Activated CD8-positive, alpha-beta memory T cell treated with anti-CD3 and anti-CD28 coated beads, Interleukin-2, amount 50 U/mL, for 24 hours (primary cell): ENCODE measurements around the gene TMEM175.

Experiments
- DNase-seq: peaks from one replicate; pipeline ENCODE4 v3.0.0-alpha.2; 2020; ENCODE audit errors: extremely low read depth

The TMEM175 gene

DNA sequence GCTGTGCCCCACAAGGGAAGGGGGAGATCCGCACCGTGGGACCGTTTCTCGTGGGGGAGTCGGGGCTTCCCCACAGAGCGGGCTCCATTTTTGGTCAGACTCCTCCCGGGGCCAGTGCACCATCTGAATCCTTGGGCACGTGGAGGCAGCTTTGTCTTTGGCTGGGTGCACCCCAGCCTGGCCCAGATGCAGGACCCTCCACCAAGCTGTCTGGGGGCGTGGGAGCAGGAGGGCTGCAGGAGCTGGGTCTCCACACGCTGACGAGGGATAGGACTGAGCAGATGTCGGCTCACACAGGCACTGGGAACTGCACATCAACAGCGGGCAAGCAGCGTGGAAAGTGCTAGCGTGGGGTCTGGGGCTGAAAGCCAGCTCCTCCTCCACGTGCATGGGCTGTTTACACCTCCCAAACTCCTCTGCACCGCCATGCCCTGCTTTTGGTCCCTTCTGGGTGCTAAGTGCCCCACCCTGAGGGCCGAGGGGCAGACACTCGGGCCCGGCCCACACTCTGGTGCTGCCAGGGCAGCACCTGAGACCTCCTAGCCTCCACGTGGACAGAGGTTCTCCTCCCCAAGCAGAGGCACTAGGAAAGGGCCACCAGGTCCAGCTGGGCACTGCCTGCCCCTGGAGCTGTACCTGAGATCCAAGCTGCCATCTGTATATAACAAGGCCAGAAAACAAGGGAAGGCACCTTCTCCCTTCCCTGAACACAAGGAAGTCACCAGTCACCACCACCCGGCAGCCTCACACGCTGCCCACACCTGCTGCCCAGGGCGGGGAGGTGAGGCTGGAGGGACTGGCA, 27.3 kb downstream of the TMEM175 start:
- DNase-seq, result no peak

DNA sequence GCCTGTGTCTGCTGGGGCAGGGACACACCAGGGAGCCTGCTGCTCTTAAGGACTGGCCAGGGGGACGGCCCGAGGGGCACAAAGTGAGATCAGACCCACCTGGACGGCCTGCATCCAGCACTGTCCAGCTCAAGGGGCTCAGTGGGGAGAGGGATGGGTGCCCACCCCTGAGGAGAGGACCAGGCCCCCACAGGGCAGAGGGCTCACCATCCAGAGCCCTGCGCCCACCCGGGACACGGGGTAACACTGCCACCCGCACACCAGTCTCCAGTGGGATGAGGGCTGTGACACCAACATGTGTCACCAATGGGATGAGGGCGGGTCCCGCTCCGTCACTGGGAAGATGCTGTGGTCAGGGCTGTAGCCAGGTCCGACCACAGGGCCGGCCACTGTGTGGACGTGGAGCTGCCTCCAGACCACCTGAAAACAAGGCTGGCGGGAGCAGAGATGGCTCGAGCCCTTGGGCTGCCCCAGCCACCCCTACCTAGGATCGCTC, 27.9 kb downstream of the TMEM175 start:
- no peak for DNase-seq

DNA sequence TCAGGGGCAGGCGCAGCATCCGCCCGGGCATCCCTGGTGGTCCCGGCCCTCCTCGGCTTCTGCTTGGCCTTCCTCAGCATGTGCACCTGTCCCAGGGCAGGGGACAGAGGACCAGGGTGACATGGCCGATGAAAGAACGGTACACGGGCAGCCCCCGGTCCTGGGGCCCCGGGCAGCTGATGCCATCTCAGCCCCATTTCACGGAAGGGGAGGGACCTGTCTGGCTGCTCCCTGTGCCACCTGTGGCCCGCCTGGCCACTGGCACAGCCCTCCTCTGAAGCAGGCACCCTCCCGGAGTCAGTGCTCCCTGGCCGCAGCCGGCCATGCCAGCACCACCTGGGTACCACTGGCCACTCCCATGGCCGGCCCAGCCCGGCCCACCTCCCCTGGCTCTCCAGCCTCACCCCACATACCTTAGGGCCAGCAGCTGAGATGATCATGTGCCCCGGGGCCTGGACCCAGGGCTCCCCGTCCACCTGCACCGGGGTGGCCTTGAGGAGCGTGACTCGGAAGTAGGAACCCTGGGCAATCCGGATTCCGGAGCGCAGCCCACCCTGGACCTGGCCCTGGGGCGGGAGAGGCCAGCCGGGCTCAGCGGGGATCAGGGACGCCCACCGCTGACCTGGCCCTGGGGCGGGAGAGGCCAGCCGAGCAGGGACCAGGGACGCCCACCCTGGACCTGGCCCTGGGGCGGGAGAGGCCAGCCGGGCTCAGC, 28.5 kb downstream of the TMEM175 start:
- DNase-seq, result no peak

DNA sequence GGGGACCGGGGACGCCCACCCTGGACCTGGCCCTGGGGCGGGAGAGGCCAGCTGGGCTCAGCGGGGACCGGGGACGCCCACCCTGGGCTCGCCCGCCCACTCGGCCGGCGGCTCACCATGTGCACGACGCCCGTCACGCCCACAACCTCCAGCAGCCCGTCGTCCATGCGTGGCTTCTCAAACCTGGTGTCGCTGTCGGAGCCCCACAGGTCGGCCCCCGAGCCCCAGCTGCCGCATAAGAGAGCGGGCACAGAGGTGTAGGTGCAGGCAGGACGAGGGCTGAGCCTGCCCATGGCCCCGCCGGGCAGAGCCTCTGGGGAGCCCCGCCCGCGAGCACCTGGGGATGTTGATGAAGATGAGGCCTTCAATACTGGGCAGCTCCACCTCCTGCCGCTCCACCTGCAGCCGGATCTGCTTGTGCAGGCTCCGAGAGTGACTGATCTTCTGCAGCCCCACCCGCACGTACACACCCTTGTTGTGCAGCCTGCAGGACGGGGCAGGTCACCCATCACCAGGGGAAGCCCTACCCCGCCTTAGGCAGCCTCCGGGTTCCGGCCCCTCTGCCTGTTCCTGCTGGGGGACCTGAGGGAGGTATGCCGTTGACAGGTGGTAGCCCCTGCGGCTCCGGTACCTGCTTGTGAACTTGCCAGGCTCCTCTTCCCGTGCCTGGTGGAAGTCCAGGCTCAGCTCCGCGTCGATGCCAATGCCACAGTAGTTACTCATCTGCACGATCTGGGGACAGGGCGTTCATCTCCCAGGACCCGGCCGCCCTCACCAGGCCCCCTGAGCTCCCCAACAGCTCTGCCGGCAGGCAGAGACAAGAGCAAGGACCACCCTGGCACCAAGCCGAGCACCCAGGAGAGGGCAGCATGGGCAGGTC, 29.3 kb downstream of the TMEM175 start:
- DNase-seq, result no peak

DNA sequence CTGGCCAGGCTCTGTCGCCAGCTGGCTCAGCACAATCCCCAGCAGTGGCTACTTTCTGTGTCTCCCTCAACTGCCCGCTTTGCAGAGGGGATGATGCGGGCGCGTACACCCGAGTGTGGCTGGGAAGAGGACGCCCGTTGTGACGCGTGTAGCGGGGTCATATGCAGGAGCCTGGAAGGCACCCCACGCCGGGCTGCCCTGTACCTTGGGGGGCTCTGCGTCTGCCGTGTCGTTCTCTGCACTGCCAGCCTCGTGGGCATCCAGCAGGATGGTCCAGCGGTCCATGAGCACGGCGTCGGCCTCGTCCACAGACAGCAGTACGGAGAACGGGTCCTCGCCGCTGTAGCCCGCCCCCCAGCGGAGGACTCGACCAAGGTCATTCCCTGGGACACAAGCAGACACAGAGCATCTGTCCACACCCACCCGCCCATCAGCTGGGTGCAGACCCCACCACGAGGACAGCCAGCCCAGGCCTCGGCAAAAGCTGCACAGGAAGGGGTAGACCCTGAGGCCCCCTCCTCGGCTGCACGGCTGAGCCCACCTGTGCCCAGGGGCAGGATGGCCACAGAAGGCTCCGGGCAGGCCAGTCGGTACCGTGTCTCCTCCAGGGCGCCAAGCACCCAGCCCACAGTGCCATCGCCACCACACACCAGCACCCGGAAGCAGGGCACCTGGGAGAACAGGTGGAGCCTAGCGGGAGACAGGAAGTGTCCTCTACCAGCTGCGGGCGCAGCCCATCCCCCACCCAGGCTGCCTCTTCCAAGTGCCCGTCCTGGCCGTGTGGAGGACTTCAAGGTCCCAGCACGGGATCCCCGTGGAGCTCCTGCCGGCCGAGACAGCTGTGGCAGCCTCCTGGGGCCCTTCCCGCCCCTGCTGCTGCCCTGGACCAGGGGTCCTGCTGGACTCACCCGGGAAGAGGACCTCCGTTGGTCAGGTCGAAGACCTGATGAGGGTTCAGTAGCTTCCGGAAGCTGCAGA, 30.3 kb downstream of the TMEM175 start:
- no peak for DNase-seq

DNA sequence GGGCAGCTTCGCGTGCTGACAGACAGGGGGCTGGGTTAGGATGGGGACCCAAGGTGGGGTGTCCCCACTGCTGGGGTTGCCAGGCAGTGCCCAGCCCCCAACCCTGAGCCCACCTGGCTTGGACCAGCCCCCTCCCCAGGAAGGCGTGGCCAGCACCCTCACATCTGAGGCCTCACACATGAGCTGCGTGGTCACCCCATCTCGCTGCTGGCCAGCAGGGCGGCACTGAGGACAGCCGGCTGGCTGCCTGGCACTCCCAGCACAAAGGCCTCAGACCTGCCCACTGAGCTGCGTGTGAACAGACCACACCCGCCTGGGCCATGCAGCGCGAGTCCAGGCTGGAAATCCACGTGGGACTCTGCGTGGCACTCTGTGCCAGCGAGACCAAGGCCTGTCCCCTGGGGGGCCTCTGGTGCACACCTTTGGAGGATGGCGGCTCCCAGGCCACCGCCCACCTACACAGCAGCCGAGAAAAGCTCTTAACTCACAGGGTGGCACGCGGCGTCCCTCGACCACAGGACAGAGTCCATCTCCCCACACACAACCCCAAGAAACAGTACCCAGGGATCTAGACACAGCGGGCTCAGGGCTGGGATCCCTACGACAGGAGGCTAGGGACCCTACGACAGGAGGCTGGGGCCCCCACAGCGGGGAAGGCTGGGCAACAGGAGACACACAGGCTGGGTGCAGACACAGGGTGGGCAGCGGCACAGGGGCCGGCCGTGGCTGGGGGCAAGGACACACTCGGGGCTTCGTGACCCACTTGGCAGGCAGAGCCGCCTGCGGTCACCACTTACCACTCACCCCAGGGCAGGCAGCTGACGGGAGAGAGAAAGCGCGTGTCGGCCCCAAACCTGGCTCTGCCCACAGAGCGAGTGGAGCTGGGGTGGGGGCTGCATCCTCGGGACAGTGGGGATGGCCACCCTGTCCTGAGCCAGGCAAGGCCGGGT, 31.3 kb downstream of the TMEM175 start:
- no peak for DNase-seq

DNA sequence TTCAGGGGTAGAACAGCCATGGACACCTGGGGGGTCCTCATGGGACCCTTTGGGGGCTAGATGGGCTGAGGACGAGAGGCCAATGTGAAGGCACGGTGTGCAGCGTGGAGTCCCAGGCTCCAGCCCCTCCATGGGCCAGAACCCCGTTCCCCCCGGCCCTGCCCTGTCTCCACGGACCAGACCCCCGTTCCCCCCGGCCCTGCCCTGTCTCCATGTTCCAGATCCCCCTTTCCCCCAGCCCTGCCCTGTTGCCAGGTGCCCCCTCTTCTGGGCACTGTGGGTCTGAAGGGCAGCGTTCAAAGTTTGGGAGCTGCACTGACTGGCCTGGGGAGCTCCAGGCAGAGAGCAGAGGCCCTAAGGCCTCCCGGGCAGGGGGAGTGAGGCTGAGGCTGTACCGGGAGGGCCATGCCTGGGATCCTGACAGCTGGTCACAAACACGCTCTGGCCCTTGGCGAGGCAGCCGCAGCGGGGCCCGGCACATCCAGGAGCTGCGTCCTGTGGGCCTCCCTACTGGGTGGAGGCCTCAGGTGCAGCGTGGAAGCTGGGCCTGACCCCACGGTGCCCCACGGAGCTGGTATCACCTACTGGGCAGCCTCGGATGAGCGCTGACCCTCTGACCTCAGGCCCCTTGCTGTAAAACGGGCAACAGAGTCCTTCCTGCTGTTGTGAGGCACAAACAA, 32.2 kb downstream of the TMEM175 start:
- DNase-seq, result no peak

DNA sequence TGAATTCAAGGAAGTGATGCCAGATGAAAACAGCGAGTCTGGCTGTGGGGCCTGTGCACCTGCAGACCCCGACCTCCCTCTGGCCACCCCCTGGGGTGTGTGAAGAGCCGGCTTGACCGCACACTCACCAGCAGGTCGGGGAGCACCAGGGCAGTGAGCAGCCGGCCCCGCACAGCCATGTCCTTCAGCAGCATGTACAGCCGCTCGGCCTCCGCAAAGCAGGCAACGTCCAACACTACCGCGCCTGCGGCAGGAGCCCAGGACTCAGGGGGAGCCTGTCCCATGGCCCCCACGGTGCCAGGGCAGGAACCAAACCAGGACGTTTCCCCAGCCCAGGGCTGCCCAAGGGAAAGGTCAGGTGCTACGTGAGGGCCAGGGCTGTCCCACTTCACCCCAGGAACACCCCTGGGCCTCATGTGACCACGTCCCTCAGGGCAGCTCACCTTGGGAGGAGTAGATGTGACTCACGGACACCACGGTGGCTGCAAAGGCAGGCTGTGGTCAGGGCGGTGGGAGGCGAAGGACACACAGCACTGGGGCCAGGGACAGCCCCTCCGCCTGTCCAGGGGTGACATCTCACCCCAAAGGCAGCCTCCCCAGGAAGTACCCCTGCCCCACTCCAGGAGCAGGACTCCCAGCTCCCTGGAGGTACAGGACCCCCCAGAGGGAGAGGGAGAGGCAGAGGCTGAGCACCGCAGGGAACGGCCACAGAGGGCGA, 32.9 kb downstream of the TMEM175 start:
- DNase-seq, result no peak

DNA sequence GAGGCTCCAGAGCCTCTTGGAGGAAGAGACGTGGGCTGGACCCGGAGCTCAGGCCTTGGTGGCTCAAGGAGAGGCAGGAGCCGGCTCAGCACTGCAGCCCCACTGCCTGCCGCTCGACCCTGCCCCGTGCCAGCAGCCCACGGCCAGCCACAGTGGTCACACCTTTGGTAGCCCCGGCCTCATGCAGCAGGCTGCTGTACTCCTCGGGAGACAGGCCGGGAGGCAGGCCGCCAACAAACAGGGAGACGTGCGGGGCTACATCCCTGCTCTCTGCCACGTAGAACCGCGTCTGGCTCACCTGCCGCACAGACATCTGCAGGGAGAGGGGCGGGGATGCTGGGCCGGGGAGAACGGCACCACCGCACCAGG, 33.5 kb downstream of the TMEM175 start:
- no peak for DNase-seq

DNA sequence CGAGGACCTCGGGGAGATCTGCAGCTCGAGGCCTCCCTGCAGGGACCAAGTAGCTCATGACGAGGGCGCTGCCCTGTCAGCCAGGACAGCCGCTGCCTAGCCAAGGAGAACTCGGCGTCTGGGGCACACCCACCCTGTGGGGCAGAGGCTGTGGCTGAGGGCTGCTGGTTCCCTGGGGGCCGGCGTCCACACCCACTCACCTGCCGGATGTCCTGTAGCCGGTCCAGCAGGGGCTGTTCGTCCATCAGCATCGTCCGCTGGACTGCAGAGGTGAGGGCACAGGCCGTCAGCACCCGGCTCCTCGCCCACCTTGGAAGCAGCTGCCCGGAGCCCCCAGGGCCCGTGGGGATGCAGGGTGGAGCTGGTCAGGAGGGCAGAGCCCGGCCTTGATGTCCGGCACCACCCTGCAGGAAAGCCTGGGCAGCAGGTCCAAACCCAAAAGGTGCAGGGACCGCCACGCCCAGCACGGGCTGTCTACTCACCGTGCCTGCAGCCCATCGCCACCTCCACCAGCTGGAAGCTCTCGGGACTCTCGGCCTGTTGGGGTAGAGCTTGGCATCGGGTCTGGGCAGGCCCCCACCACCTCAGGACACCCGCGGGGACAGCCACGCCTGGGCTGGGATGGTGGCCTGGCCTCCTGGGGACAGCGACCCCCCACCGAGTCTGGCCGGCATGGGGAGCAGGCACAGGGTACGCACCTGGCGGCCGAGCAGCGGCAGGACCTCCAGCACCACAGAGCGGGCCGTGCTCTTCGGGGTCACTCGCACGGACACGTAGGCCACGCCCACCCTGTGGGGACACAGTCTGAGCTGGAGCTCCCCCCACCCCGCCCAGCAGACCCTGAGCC, 34.2 kb downstream of the TMEM175 start:
- DNase-seq, result no peak

DNA sequence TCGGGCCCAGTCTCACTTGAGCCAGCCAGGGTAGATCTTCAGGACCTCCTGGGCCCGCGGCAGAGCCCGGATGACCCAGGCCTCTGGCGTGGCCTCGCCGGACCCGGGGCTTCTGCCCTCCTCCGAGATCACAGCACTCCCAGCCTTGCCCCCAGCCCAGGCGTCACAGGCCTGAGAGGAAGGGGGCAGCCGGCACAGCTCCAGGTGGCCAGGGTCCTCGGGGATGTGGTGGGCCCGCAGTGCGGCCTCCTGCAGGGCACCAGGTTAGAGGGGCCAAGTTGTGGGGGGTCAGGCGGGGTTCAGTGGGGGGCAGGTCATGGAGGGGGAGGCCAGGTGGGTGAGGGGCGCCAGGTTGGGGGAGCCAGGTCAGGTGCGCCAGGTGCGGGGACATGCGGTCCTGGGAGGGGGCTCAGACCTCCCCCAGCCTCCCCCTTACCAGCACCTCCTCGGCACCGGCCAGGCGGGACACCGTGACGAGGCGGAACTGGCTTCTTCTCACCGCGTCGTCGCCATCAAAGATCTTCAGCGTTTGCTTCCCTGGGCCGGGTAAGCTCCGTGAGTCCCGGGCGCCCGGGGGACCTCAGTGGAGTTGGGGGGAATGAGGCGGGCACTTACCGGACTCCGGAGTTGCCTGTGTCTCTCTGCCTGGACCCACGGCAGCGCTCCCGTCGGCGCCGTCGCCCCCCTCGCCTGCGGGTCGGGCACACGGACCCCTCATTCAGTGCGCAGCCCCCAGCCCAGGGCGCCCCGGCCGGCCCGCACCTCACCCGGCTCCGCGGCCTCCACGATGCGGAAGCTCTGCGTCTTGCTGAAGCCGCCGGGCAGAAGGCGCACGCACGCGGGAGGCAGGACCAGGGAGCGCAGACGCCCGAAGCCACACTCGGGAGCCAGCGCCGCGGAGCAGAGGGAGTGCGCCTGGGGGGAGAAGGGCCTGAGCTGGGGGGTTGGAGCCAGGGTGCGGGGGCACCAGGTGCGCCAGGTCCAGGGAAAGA, 35.1 kb downstream of the TMEM175 start:
- DNase-seq, result no peak

DNA sequence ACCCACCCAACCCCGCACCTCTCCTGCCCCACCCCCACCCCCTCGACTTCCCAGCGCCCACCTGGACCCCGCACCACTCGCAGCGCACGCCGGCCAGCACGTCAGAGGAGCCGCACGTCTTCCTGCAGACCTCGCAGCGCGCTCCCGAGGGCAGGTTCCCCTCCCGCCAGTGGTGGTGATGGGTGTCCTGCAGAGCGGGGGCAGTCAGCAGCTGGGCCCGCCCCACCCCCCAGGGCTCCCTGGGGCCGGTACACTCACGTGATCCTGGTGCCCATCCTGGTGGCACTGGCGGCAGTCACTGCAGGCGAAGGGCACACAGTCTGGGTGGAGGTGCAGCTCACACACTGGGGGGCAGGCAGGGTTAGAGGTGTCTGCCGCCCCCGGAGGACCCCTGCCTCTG, 36.0 kb downstream of the TMEM175 start:
- DNase-seq, result no peak

DNA sequence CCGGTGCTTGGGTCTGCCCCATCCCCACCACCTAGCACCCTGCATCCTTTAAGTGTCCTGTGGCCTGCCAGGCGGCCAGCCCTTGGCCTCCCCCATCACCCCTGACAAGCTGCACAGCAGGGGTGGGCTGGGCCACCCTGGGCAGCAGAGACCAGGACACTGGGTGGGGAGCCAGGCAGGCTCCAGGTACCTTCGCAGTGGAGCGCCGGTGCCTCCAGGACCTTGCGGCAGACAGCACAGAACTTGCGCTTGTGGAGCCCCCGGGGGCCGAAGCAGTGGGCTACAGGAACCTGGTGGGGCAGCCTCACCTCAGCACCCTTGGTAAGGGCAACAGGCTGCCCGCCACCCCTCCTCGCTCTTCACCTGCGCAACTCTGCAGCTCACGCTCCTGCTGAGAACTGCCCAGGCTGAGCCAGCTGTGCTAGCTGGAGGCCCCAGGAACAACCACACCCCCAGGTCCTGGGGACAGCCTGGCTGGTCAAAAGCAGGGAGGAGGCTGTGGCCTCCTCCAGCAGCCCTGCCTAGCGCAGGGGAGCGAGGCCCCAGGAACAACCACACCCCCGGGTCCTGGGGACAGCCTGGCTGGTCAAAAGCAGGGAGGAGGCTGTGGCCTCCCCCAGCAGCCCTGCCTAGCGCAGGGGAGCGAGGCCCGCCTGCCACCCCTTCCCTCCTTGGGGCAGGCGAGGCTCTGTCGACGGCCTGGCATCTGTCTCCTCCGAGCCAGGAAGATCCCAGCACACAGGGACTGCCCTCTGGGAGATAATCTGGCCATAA, 36.5 kb downstream of the TMEM175 start:
- no peak for DNase-seq

DNA sequence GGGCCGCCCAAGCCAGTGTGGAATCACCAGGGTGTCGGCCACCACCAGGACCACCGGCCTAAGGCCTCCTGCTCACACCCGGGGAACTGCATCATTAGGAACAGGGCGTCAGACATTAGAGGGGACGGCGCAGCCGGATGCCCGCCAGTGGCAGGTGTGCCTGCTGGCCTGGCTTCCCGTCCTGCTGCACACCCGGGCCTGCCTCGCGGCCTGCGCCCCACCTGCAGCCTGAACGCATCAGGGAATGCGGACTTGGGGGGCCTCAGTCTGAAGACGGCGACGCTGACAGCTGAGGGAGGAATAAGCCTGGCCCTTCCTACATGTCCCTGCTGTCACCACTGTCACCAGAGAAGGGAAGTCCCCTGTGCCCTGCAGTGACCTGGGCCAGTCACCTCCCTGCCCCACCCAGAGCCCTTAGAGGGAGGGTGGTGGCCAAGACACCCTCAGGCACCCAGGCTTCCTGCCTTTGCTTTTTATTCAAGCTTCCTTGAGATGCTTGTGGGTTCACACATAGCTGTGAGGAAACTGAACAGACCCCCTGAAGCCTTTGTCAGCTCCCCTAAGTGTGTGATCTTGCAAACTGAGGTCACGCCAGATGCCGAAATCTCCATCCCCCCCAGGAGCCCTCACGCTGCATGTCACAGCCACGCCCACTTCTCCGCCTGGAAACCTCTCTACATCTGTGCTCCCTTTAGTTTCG, 37.9 kb downstream of the TMEM175 start:
- DNase-seq, result no peak
